Measurements from ENCODE around the gene S100A2.
"Not testable (repeated sequence)": the region's sequence is repeated elsewhere in the genome, so short reads cannot be mapped to it uniquely, and the experiment has no call there.

Gene S100A2

GRCh38 chr1:153562021-153562420 lies 3.6 kb downstream of the S100A2 start:
- DNase-seq, result not testable (repeated sequence)

GRCh38 chr1:153561466-153561985 lies 4.1 kb downstream of the S100A2 start:
- no peak for DNase-seq

GRCh38 chr1:153560771-153561465 lies 4.7 kb downstream of the S100A2 start:
- no peak for DNase-seq

GRCh38 chr1:153560241-153560640 lies 5.4 kb downstream of the S100A2 start:
- DNase-seq, result no peak

- DNase-seq, result no peak
Measured at GRCh38 chr1:153557877-153558276, 7.8 kb downstream of the S100A2 start.

- no peak for DNase-seq
Measured at GRCh38 chr1:153556348-153556747, 9.3 kb downstream of the S100A2 start.

- no peak for DNase-seq
Measured at GRCh38 chr1:153553830-153554541, 11.7 kb downstream of the S100A2 start.

GRCh38 chr1:153553096-153553495 lies 12.5 kb downstream of the S100A2 start:
- DNase-seq, result no peak

GRCh38 chr1:153552335-153552734 lies 13.3 kb downstream of the S100A2 start:
- DNase-seq, result no peak

GRCh38 chr1:153550827-153551500 lies 14.7 kb downstream of the S100A2 start:
- DNase-seq, result no peak

- DNase-seq, result no peak
Measured at GRCh38 chr1:153550398-153550758, 15.3 kb downstream of the S100A2 start.

- no peak for DNase-seq
Measured at GRCh38 chr1:153549741-153550397, 15.8 kb downstream of the S100A2 start.

- peak; percentile 6 to 42 for DNase-seq
Measured at GRCh38 chr1:153548722-153549688, 16.6 kb downstream of the S100A2 start, which contains the start of gene S100A3. Gene S100A3 (minus strand): TSS chr1:153549258. CDS start chr1:153548485, 773 bp downstream.

GRCh38 chr1:153547560-153548551 lies 17.8 kb downstream of the S100A2 start:
- no peak for DNase-seq

- no peak for DNase-seq
Measured at GRCh38 chr1:153546796-153547559, 18.7 kb downstream of the S100A2 start.

GRCh38 chr1:153546371-153546770 lies 19.3 kb downstream of the S100A2 start:
- no peak for DNase-seq

- DNase-seq, result peak; percentile 28 to 61
Measured at GRCh38 chr1:153545067-153546055, 20.3 kb downstream of the S100A2 start, which contains the start of gene S100A4. Gene S100A4 (minus strand): TSS chr1:153545806. CDS start chr1:153544794, 1,012 bp downstream.

GRCh38 chr1:153544453-153545066 lies 21.1 kb downstream of the S100A2 start:
- DNase-seq, result no peak

All from SW 1271 (cell line).